HS-5 (cell line): Measurements from ENCODE around the gene ACSF3.
"Not testable (repeated sequence)": the region's sequence is repeated elsewhere in the genome, so short reads cannot be mapped to it uniquely, and the experiment has no call there.

Experiments used
- DNase-seq: peaks from one replicate; pipeline ENCODE4 v3.0.0-alpha.2; 2012; ENCODE audit warnings: low read depth

ACSF3 gene

DNA sequence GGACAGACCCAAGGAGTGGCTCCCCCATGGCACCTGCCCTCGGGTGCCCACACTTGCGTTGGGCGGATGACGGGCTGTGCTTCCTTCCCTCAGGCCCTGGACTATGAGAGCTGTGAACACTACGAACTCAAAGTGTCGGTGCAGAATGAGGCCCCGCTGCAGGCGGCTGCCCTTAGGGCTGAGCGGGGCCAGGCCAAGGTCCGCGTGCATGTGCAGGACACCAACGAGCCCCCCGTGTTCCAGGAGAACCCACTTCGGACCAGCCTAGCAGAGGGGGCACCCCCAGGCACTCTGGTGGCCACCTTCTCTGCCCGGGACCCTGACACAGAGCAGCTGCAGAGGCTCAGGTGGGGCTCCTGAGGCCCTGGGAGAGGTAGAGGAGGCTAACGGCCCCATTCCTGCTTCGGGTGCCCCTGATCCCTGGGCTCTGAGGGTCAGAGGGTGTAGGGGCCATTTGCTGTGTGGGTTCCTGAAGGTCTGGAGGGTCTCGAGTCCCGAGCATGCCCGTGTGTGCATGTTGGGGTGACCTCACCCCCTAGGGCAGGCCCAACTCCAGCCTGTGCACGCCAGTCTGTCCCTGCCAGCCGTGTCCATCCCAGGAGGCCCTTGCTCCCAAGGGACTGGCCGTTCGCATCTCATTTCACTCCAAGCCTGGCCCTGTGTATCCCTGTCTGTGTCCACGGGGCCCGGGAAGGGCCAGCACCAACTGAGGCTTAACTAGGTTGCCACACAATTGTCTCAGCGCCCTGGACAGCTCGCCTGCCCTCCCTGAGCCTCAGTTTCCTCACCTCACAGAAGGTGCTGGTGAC, 96.7 kb downstream of the ACSF3 start:
- DNase-seq, result no peak

DNA sequence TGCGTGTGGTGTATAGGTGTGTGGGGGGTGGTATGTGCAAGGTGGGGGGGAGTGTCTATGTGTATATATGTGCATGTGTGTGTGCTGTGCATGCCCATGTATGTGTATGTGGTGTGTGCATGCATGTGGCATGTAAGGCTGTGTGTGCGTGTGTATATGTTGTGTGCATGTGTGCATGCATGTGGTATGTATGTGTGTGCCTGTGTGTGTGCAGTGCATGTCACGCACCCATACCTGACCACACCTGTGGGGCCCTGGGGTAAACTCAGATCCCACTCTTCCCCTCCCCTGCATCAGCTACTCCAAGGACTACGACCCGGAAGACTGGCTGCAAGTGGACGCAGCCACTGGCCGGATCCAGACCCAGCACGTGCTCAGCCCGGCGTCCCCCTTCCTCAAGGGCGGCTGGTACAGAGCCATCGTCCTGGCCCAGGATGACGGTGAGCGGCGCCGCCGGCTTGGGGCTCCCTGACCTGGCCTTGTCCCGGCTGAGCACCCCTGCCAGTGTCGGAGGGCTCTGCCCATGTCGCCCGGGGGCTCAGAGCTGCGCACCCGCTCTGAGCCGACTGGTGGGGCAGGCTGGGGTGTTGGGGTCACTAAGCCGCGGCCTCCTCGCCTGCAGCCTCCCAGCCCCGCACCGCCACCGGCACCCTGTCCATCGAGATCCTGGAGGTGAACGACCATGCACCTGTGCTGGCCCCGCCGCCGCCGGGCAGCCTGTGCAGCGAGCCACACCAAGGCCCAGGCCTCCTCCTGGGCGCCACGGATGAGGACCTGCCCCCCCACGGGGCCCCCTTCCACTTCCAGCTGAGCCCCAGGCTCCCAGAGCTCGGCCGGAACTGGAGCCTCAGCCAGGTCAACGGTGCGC, 97.6 kb downstream of the ACSF3 start:
- DNase-seq, result no peak

DNA sequence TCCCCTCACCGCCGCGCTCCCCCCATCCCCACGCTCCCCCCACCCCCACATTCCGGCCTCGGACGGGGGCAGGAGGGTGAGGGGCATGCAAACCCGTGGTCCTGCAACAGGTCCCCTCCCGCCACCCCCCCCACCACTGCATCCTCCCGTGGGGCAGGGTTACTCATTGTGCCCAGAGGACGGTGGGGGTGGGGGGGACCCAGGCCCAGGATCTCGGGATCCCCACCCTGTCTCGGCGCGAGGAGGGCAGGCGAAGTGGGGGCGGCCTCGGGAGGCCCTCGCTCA, 98.2 kb downstream of the ACSF3 start:
- no peak for DNase-seq

DNA sequence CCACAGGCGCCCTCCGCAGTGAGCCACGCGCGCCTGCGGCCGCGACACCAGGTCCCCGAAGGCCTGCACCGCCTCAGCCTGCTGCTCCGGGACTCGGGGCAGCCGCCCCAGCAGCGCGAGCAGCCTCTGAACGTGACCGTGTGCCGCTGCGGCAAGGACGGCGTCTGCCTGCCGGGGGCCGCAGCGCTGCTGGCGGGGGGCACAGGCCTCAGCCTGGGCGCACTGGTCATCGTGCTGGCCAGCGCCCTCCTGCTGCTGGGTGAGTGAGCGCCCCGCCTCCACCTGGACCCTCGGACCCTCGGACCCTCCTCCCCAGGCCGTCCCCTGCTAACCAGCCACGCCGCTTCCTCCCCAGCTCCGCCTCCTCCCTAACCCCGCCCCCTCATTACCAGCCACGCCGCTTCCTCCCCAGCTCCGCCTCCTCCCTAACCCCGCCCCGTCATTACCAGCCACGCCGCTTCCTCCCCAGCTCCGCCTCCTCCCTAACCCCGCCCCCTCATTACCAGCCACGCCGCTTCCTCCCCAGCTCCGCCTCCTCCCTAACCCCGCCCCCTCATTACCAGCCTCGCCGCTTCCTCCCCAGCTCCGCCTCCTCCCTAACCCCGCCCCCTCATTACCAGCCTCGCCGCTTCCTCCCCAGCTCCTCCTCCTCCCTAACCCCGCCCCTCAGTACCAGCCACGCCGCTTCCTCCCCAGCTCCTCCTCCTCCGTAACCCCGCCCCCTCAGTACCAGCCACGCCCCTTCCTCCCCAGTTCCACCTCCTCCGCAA, 98.7 kb downstream of the ACSF3 start:
- DNase-seq, result not testable (repeated sequence)

DNA sequence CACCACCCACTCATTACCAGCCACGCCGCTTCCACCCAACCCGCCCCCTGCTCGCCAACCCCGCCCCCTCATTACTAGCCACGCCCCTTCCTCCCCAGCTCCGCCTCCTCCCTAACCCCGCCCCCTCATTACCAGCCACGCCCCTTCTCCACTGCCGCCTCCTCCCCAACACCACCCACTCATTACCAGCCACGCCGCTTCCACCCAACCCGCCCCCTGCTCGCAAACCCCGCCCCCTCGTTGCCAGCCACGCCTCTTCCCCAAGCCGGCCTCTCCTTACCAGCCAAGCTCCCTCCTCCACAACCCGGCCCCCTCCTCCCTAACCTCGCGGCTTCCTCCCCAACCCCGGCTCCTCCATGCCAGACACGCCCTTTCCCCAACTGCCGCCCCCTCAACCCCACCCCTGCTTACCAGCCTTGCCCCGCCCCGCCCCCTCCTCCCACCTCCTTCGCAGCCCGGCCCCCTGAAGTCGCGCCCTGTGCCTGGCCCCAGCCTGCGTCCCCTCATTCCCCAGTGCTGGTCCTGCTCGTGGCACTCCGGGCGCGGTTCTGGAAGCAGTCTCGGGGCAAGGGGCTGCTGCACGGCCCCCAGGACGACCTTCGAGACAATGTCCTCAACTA, 99.4 kb downstream of the ACSF3 start:
- no peak for DNase-seq

DNA sequence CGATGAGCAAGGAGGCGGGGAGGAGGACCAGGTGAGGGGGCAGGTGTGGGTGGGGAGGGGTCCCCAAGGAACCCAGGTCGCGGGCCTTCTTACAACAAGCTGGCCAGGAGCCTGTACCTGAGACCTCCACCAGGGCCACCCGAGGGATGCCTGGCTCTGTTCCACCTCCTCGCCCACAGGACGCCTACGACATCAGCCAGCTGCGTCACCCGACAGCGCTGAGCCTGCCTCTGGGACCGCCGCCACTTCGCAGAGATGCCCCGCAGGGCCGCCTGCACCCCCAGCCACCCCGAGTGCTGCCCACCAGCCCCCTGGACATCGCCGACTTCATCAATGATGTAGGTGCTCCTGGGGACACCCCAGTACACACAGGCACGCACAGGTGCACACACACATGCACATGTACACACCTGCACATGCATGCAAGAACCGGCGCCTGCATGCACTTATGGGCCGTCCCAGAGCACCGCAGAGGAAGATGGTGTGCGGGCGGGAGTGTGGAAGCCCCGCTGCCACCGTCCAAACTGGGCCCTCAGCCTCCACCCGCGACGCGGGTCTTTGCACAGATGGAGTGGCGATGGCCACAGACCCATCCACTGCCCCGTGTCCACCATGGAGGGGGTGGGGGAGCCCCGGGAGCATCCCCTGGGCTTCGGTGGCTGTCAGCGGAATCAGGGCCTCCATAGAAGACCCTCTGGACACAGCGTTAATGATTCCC, 100.1 kb downstream of the ACSF3 start:
- DNase-seq, result no peak

DNA sequence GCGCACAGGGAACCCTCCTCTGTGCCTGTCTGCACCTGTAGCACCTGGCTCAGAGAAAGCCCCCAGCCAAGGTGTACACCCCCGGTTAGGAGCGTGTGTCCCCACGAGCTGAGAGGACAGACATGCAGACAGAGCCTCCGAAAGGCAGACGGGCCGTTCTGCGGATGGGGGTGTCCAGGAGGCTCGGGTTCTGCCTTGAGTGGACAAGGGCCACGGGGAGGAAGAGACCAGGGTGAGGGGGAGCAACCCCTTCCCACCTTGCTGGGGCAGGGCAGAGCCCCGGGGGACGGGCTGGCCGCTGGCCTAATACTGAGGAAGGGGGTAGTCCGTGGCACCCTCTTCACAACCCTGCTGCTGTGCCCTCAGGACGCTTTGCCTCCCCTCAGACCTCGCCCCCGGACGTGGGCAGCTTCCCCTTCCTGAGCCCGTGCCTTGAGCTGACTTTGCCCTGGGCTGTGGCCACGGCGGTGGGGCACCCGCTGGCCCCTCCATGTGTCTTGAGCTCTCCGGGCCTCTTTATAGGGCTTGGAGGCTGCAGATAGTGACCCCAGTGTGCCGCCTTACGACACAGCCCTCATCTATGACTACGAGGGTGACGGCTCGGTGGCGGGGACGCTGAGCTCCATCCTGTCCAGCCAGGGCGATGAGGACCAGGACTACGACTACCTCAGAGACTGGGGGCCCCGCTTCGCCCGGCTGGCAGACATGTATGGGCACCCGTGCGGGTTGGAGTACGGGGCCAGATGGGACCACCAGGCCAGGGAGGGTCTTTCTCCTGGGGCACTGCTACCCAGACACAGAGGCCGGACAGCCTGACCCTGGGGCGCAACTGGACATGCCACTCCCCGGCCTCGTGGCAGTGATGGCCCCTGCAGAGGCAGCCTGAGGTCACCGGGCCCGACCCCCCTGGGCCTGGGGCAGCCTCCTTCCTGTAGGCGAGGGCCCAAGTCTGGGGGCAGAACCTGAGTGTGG, 101.0 kb downstream of the ACSF3 start:
- no peak for DNase-seq

DNA sequence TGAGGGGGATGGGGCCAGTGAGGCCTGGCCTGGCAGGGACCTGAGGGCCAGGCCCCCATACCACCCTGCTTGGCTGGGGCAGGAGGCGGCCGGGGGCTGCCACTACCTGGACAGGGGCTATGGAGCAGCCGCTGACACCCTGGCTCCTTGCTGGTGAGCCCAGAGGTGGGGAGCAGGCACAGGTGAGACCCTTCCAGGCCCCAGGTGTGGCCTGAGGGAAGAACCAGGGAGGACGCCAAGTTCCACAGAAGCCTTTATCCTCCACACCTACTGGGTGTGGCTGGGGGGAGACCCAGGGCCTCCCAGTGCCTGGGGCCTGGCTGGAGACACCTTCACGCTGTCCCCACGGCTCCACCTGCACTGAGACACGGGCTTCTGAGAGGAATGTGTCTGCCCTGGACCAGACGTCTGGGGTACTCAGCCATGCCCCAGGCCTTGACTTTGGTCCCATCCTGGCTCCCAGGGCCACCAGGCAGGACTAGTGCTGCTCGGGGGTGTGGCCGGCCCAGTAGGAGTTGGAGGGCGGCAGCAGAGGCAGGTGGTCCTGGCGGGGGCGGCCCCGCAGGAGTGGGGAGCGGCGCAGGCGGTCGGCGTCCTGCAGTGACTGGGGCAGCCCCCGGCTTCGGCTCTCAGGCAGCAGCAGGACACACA, 102.0 kb downstream of the ACSF3 start:
- no peak for DNase-seq

DNA sequence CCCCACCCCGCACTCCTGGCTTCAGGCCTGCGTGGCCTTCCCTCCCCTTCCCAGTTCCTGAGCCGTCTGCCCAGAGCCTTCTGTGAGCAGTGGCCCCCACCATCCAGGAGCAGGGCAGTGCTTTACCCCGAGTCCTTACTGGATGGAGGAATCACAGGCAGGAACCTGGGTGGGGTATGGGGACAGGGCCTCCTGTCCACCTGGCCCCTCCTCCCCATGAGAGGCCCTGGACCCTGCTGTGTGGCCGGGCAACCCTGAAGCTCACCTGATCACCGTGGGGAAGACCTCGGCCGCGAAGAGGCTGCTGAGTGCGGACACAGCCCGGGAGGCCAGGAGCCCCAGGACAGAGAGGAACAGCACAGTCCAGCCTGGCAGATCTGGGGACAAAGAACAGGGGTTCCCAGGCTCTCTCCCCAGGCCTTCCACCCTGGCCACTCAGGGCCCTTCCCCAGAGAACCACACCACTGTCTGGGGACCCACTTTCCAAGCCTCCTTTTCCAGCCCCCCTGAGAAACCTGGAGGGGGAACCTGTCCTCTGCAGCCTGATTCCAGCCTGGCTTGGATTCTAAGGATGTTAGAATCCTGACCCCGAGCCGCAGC, 103.5 kb downstream of the ACSF3 start:
- DNase-seq, result no peak

DNA sequence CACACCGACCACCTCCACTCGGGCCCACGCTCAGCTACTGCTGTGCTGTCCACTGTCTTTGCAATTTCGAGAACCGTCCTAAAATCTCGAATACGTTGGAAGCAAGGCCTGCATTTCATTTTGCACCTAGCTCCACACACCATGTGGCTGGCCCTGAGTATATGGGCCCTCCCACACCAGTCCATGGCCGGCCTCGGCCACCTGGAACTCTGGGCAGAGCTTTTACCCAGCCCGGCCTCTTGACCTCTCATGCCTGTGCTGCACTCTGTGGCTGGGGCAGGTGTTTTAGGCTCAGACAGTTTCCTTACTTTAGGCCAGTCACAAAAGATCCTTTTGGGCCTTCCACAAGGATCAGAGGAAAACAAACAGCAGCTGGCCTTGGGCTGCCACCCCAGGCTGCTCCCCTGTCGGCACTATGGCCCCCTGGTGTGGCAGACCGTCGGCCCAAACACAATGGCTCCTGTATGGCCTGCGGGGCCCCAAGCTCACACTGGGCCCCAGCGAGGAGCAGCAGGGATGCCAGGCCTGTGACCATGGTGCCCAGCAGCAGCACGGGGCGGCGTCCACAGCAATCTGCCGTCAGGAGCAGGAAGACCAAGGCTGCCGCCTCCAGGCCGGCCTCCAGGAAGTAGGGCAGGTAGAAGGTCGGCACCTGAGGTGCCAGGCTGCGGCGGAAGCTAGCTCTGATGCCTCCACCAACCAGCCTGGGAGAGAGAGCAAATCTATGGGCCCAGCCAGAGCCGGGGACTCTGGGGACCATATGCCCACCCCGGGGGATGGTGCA, 104.2 kb downstream of the ACSF3 start:
- DNase-seq, result no peak

DNA sequence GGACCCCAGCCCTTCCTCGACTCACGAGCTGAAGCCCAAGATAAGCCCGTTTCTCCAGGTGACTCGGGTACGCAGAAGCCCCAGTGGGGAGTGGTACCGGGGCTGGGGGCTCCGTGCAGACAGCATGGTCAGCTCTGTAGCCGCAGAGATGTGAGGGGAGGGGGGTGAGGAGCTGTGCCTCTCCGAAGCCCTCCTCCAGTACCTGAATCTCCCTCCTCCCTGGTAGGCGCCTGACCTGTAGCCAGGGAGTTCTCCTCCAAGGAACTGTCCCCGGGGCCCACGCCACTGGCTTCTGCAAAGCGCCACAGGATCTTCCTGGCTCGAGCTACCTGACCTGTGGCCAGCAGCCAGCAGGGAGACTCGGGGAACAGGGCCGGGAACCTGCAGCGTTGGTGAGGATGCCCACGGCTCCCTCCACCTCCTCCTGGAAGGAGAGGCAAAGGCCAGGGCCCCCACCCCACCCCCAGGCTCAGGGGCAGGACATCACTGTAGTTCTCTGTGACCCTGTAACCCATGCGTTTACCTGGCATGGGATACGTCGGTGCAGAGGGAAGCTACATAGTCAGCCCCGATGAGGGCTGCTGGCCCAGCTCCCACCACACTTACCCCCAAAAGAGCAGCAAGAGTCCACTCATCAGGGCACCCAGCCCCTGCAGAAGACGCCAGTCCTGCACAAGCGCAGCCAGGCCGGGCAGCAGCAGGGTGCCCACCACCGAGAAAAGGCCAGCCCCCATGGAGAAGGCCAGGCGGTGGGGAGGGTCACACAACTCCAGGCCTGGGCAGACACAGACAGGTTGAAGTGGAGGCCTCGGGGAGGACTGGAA, 105.0 kb downstream of the ACSF3 start:
- DNase-seq, result no peak

DNA sequence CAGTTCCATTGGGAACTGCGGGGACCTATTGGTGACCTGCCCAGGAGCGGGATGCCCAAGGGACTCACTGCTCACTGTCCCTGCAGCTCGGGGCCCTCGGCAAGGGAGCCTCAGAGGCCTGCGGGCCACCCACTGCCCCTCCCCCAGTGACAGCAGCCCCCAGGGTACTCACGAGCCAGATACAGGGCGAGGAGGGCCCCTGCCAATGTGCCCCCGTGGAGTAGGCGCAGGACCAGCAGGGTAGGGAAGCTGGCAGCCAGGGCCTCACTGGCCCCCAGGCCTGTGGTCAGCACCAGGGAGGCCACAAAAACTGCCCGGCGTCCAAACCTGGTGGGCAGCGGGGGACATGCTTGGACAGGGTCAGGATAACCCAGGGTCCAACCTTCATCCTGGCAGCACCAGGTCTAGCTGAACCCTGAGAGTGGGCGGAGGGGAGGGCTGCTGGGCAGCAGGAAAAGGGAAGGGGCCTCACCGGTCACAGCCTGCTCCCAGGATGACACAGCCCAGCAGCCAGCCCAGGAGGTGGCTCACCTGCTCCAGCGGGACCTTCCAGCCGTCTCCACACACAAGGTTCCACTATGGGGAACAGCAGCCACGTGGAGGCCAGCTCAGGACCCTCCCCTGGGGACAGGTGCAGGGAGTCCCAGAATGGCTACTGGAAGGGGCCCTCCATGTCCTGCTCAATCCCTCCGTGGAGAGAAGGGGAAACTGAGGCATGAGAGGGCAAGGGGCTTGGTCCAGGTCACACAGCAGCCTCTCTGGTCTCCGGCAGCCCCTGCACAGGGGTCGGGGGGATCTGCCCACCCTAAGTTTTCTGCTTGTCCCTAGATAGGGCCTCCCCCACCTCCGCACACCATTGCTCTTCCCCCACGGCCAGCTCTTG, 105.8 kb downstream of the ACSF3 start:
- no peak for DNase-seq

DNA sequence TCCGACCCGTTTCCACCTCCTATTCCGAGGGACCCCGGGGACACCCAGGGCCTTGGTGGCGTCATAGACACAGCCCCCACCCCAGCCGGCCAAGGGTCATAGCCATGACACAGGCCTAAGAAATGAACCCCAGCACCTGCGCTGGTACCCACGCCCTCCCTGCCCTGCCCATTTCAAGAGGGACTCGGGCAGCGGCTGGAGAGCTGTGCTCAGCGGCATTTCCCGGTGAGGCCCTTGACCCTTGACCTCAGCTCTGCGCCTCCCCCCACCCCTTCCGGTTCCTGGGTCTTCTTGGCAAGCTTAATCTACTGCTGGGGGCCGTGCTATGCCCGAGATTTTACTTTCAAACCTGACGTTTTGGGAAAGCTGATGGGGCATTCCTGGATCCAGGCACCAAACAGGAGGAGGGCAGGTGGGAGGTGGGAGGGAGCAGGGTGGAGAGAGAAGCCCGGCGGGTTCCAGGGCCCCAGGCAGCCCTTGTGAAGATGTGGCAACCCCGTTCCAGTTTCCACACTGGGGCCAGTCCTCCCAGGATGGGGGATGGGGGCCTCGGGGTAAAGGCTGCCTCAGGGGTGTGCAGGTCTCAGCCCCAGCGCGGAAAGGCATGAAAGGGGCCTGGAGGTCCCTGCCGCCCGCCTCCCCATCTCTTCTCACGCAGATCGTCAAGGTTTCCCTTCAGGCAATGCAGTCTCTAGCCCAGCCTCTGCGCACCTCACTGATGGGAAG, 106.6 kb downstream of the ACSF3 start, which contains the start of gene SLC22A31:
Gene SLC22A31 (minus strand): TSS at position 414 of the 726 bp plus-strand sequence. CDS start 36 bp downstream, at position 378.
- DNase-seq, result no peak

DNA sequence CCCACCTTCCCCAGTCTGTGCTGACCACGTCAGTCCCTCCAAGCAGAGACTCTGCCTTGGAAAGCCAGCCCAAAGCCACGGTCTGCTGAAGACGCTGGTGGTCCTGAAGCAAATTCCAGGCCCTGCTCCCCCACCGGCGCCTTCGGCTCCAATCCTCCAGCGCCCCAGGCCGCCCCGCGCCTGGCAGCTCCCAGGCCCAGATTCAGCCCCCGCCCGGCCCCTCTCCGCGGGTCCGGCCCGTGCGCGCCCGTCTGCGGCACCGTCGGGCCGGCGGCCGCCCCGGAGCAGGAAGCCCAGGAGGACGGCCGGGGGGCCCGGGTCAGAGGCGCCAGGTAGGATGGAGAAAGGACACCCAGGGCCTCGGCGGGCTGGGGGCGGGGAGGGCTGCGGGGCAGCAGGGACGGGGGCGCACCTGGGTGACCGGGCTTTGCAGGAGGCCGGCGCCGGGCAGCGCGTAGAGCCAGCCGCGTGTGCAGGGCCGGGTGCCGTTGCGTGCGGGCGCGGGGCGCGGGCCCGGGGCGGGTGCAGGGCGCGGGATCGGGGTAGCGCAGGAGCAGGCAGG, 107.3 kb downstream of the ACSF3 start:
- DNase-seq, result no peak
